B cell (primary cell): ENCODE data around the gene VRK2.

ENCODE experiments used
- EZH2 ChIP-seq: IDR thresholded peaks from 2 replicates; pipeline ENCODE4 v1.6.1; 2012; ENCODE audit warnings: borderline replicate concordance, low read depth, mild to moderate bottlenecking, moderate library complexity, low read length; ENCODE audit not compliant: insufficient read depth, poor library complexity, severe bottlenecking
- TF ChIP-seq, protein P1 (sequence below): fragments of 200-600 bp; IDR thresholded peaks from one replicate; pipeline ENCODE4 v1.8.0; 2022; ENCODE audit warnings: antibody characterized with exemption, mild to moderate bottlenecking

DNA sequence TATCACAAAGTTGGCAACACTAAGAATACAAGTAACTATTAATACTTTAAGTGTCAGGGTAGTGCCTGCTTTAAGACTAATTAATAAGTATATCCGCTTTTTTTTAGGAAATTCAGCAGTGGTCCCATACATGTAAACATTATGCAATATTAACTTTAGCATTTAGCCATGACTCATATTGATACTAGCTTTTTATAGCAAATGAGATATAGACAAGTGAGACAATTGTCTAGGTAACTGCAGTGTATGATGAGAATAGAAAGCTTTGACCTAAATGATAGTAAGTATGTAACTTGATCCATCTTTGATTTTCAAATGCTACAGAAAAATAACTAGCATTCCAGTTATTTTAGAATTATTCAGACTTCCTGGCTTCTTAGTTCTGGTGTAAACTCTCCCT lies 27.4 kb upstream of the VRK2 start:
- TF ChIP-seq, protein P1, sequence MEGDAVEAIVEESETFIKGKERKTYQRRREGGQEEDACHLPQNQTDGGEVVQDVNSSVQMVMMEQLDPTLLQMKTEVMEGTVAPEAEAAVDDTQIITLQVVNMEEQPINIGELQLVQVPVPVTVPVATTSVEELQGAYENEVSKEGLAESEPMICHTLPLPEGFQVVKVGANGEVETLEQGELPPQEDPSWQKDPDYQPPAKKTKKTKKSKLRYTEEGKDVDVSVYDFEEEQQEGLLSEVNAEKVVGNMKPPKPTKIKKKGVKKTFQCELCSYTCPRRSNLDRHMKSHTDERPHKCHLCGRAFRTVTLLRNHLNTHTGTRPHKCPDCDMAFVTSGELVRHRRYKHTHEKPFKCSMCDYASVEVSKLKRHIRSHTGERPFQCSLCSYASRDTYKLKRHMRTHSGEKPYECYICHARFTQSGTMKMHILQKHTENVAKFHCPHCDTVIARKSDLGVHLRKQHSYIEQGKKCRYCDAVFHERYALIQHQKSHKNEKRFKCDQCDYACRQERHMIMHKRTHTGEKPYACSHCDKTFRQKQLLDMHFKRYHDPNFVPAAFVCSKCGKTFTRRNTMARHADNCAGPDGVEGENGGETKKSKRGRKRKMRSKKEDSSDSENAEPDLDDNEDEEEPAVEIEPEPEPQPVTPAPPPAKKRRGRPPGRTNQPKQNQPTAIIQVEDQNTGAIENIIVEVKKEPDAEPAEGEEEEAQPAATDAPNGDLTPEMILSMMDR, result no peak
- no peak for TF ChIP-seq EZH2
